ENCODE measurements around the gene TRAK2. TPM values are rescaled to one million over a fixed set of nuclear protein-coding genes. Genes with fewer than 3 reads are reported as not detected.

Gene TRAK2, protein sequence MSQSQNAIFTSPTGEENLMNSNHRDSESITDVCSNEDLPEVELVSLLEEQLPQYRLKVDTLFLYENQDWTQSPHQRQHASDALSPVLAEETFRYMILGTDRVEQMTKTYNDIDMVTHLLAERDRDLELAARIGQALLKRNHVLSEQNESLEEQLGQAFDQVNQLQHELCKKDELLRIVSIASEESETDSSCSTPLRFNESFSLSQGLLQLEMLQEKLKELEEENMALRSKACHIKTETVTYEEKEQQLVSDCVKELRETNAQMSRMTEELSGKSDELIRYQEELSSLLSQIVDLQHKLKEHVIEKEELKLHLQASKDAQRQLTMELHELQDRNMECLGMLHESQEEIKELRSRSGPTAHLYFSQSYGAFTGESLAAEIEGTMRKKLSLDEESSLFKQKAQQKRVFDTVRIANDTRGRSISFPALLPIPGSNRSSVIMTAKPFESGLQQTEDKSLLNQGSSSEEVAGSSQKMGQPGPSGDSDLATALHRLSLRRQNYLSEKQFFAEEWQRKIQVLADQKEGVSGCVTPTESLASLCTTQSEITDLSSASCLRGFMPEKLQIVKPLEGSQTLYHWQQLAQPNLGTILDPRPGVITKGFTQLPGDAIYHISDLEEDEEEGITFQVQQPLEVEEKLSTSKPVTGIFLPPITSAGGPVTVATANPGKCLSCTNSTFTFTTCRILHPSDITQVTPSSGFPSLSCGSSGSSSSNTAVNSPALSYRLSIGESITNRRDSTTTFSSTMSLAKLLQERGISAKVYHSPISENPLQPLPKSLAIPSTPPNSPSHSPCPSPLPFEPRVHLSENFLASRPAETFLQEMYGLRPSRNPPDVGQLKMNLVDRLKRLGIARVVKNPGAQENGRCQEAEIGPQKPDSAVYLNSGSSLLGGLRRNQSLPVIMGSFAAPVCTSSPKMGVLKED
- total RNA-seq (2014; rRNA removed; shearing (Covaris generic)) (4.9 and 7.1 TPM in 2 replicates), total RNA-seq (2022) (11.3 and 11.9 TPM in 2 replicates), Bru-seq, nascent RNA (percentile 74 among the genes with signal in this experiment), BruChase-seq, experiment 1, labeled RNA remaining after a 6-hour chase (percentile 62 among the genes with signal in this experiment), BruChase-seq, experiment 2, labeled RNA remaining after a 2-hour chase (percentile 64 among the genes with signal in this experiment)
- long read RNA-seq, full-length matches to known transcripts: 5 of 10 reads
- long read RNA-seq, partial matches to known transcripts: 1 of 10 reads
- long read RNA-seq, other reads (novel, unspliced or antisense): 4 of 10 reads

GRCh38 chr2:201451292-201452057 is at the start of gene TRAK2, which contains the start of gene STRADB:
Gene TRAK2 (minus strand): TSS chr2:201451458. CDS start chr2:201420507, 30,951 bp downstream.
Gene STRADB (plus strand): TSS chr2:201451740. CDS start chr2:201454841, 3,101 bp downstream.
- peak within 1 kb of the TSS; percentile 99 for H3K4me3 ChIP-seq (ENCODE audit: low read depth, low read length, poor library complexity, severe bottlenecking)
- intact Hi-C loops (cut with micrococcal nuclease; ENCODE audit: unreplicated experiment): loop anchor here (1.0 to 5.0 kb wide), 5 partner anchors 191 to 639 kb away; partner anchors contain the start of genes BZW1 and TMEM237
- no peaks in the 10 kb centered on the region for H3K9me3 ChIP-seq (ENCODE audit: low read length)
- BruUV-seq (replicated peaks): no TSS peak
- CTCF ChIA-PET (ENCODE audit: unreplicated experiment): interaction anchor here (0.6 kb wide), 4 partner anchors 53 to 878 kb away, joined by 3 to 13 read pairs (median 6); no protein-coding TSS in a partner anchor
- TF ChIP-seq EZH2phosphoT487 (IDR thresholded peaks at IDR 0.05; ENCODE audit: borderline replicate concordance, low read depth, low read length) (no peak), CTCF (conservative IDR thresholded peaks at IDR 0.05; ENCODE audit: low read length) (peak; percentile 25; the same call in 1 of the 2 replicates)
- H3K27ac ChIP-seq (ENCODE audit: low read depth, low read length, poor library complexity, severe bottlenecking): peak within 1 kb of the TSS; percentile 80
- no peaks in the 10 kb centered on the region for H3K36me3 ChIP-seq (ENCODE audit: insufficient read depth, low read length)
- peaks cover 7% of the 10 kb centered on the region for H3K79me2 ChIP-seq (ENCODE audit: insufficient read depth, low read depth, low read length)
- DNase-seq (ENCODE audit: low spot score): peak; percentile 96
- peak within 1 kb of the TSS; percentile 89 for H2AFZ ChIP-seq (ENCODE audit: low read length)
- peaks cover 14% of the 10 kb centered on the region for H3K4me1 ChIP-seq (ENCODE audit: insufficient read depth, low read length, poor library complexity, severe bottlenecking)
- peak within 1 kb of the TSS; percentile 83 for H3K4me2 ChIP-seq (ENCODE audit: low read length)
- POLR2A ChIA-PET: interaction anchor here (0.5 to 3.0 kb wide), 22 partner anchors 10 to 1655 kb away, joined by 3 to 22 read pairs (median 4); partner anchors contain the start of gene CASP8
- no peaks in the 10 kb centered on the region for H3K9me2 ChIP-seq (ENCODE audit: insufficient read depth, low read length)
- H4K20me1 ChIP-seq (ENCODE audit: insufficient read depth, low read length): no peaks in the 10 kb centered on the region

DNA sequence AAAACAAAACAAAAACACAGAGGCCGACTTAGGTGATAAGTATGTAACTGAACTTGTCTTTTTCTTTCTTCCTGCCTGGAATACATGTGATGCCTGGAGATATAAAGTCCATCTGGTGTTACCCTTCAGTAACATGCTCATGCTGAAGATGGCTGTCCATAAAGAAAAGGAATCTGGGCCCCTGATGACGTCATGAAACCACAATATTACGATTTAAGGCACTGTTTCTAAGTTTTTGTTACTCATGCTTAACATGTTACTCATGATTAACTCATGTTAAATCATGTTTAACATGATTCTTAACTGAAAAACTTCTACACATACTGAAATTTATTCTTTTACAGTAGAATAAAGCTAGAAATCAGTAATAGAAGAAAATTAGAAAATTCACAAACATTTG is 49.3 kb upstream of the TRAK2 start:
- ChIA-PET POLR2A (no interaction called here), CTCF (ENCODE audit: unreplicated experiment) (no interaction called here)
- no peak overlapping the region for H3K4me3 ChIP-seq (ENCODE audit: low read depth, low read length, poor library complexity, severe bottlenecking)
- no peaks in the 10 kb centered on the region for H4K20me1 ChIP-seq (ENCODE audit: insufficient read depth, low read length)
- H3K4me2 ChIP-seq (ENCODE audit: low read length): no peak overlapping the region
- DNase-seq (ENCODE audit: low spot score): no peak
- BruUV-seq (replicated peaks): no TSS peak
- H2AFZ ChIP-seq (ENCODE audit: low read length): no peak overlapping the region
- no peaks in the 10 kb centered on the region for H3K36me3 ChIP-seq (ENCODE audit: insufficient read depth, low read length)
- peaks cover 3% of the 10 kb centered on the region; the same call in 1 of the 2 replicates for H3K9me3 ChIP-seq (ENCODE audit: low read length)
- H3K4me1 ChIP-seq (ENCODE audit: insufficient read depth, low read length, poor library complexity, severe bottlenecking): no peaks in the 10 kb centered on the region
- no peaks in the 10 kb centered on the region for H3K79me2 ChIP-seq (ENCODE audit: insufficient read depth, low read depth, low read length)
- TF ChIP-seq EZH2phosphoT487 (IDR thresholded peaks at IDR 0.05; ENCODE audit: borderline replicate concordance, low read depth, low read length) (no peak), CTCF (conservative IDR thresholded peaks at IDR 0.05; ENCODE audit: low read length) (no peak)
- intact Hi-C loops (cut with micrococcal nuclease; ENCODE audit: unreplicated experiment): no loop called here
- no peaks in the 10 kb centered on the region for H3K9me2 ChIP-seq (ENCODE audit: insufficient read depth, low read length)
- H3K27ac ChIP-seq (ENCODE audit: low read depth, low read length, poor library complexity, severe bottlenecking): no peak overlapping the region

Measured in OCI-LY7 (cell line).